Ishikawa (cell line): ENCODE results near the gene IKZF2.

Source experiments
- EGR1 ChIP-seq: IDR thresholded peaks from 2 replicates; pipeline ENCODE4 v1.6.1; 2012
- FOXM1 ChIP-seq: IDR thresholded peaks from 2 replicates; pipeline ENCODE4 v1.6.1; 2012; ENCODE audit warnings: low read depth, borderline replicate concordance
- TAF1 ChIP-seq: IDR thresholded peaks from 2 replicates; pipeline ENCODE4 v1.6.1; 2012; ENCODE audit warnings: low read depth, mild to moderate bottlenecking
- TF ChIP-seq, protein P1 (sequence below): IDR thresholded peaks from 2 replicates; pipeline ENCODE4 v1.6.1; 2012; ENCODE audit warnings: low read depth, mild to moderate bottlenecking

DNA sequence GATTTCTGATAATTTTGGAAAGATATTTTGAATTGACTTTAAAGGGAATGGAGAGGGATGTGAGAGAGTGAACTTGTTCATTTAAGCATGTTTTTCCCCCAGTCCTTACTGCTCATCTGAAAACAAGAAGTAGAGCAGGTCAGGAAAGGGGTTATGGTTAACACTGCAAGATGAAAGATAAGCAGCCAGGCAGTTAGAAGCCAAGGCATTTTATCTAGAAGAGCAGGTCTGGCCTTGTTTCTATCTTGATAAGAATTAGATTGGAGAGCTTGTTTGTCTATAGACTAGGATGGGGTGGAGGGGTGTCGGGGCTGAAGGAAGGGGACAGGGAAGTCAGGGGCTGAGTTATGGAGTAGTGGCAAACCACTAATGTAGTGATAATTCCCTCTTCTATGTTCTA lies 171.6 kb downstream of the IKZF2 start:
- no peak for TF ChIP-seq FOXM1
- TF ChIP-seq TAF1, result no peak
- TF ChIP-seq, protein P1, sequence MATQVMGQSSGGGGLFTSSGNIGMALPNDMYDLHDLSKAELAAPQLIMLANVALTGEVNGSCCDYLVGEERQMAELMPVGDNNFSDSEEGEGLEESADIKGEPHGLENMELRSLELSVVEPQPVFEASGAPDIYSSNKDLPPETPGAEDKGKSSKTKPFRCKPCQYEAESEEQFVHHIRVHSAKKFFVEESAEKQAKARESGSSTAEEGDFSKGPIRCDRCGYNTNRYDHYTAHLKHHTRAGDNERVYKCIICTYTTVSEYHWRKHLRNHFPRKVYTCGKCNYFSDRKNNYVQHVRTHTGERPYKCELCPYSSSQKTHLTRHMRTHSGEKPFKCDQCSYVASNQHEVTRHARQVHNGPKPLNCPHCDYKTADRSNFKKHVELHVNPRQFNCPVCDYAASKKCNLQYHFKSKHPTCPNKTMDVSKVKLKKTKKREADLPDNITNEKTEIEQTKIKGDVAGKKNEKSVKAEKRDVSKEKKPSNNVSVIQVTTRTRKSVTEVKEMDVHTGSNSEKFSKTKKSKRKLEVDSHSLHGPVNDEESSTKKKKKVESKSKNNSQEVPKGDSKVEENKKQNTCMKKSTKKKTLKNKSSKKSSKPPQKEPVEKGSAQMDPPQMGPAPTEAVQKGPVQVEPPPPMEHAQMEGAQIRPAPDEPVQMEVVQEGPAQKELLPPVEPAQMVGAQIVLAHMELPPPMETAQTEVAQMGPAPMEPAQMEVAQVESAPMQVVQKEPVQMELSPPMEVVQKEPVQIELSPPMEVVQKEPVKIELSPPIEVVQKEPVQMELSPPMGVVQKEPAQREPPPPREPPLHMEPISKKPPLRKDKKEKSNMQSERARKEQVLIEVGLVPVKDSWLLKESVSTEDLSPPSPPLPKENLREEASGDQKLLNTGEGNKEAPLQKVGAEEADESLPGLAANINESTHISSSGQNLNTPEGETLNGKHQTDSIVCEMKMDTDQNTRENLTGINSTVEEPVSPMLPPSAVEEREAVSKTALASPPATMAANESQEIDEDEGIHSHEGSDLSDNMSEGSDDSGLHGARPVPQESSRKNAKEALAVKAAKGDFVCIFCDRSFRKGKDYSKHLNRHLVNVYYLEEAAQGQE, result no peak
- no peak for TF ChIP-seq EGR1
